NT2/D1 (cell line): ENCODE measurements around the gene CYP46A1.

ENCODE experiments used
- SUZ12 ChIP-seq: IDR thresholded peaks from 2 replicates; pipeline ENCODE4 v1.6.1; 2011; ENCODE audit not compliant: insufficient read length, insufficient read depth; ENCODE audit errors: extremely low read depth
- YY1 ChIP-seq: IDR thresholded peaks from 2 replicates; pipeline ENCODE4 v1.6.1; 2011; ENCODE audit not compliant: insufficient read length, insufficient read depth
- ZNF274 ChIP-seq: IDR thresholded peaks from 2 replicates; pipeline ENCODE4 v1.6.1; 2011; ENCODE audit warnings: mild to moderate bottlenecking, low read depth, low read length

- TF ChIP-seq YY1 (no peak), ZNF274 (no peak), SUZ12 (no peak)
Observed at GRCh38 chr14:99769123-99769522, 85.0 kb downstream of the CYP46A1 start.
